HG03108 (cell line): Measurements from ENCODE around the gene MMAB.
"Not testable (repeated sequence)": the region's sequence is repeated elsewhere in the genome, so short reads cannot be mapped to it uniquely, and the experiment has no call there.

Experiments
- ATAC-seq: cut with Tn5 transposase; IDR thresholded peaks from one replicate; pipeline ENCODE4 v1.9.1; 2021; ENCODE audit warnings: moderate library complexity; ENCODE audit not compliant: unreplicated experiment

MMAB gene

DNA sequence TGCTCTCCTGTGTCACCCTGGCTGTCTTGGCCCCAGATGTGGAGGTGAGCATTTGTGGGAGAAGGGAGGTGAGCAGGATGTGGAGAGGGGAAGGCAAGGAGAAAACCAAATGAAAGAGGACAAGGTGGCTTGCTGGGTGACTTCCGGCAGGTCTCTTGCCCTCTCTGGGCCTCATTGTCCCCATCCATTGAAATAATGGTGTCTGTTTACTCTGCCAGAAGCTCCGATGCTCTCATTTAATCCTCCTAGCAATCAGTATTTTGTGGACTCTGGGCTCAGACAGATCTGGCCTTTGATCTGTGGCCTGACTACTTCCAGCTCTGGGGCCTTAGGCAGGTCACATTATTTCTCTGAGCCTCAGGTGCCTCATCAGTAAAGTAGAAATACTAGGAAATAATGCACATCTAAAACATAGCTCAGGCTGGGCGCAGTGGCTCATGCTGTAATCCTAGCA is 30.9 kb upstream of the MMAB start:
- ATAC-seq: no peak

DNA sequence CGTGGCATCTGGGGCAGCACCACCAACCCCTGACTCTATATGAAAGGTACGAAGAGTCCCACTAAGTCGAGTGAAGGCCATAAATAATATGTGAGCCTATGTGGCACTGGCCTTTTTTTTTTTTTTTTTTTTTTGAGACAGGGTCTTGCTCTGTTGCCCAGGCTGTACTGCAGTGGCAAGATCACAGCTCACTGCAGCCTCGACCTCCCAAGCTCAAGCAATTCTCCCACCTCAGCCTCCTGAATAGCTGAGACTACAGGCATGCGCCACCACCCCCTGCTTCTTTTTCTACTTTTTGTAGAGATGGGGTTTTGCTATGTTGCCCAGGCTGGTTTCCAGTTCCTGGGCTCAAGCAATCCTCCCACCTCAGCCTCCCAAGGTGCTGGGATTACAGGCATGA is 28.8 kb upstream of the MMAB start:
- not testable (repeated sequence) for ATAC-seq

- no peak for ATAC-seq
These were observed 28.3 kb upstream of the MMAB start for GRCh38 chr12:109601557-109601956.

- no peak for ATAC-seq
These were observed 27.7 kb upstream of the MMAB start for GRCh38 chr12:109600995-109601394.

DNA sequence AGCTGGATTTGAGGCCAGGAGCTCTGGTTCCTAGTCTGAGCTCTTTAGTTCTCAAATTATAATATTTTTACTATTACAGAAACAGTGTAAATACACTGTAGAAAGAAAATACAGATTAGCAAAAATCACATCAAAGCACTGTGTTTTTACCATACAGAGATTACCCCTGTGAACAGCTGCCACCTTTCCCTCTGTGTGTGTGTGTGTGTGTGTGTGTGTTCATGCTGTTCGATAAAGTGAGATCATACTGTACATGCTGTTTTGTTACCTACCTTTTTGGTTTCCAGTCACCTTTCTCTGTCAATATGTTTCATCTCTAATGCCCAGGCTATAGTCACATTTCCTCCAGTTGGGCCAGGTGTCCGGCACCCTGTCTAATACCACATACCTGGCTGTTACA is 27.2 kb upstream of the MMAB start:
- ATAC-seq: no peak

DNA sequence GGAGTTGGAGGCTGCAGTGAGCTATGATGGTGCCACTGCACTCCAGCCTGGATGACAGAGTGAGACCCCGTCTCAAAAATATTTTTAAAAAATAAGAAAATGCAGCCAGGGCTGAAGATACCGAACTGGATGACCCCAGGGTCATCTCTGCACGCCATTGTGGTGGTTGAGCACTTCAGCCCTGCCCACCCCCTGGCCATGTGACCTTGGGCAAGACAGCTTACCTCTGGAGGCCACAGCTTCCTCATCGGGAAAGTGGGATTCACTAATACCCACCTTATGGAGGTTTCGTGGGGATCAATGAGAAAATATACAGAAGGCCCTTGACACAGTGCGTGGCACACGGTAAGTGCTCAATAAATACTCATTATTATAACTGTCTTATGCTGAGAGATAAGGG is 25.8 kb upstream of the MMAB start:
- ATAC-seq: no peak

GRCh38 chr12:109598428-109598854 is 25.1 kb upstream of the MMAB start:
- no peak for ATAC-seq

- no peak for ATAC-seq
These were observed 24.6 kb upstream of the MMAB start for GRCh38 chr12:109597795-109598427.

DNA sequence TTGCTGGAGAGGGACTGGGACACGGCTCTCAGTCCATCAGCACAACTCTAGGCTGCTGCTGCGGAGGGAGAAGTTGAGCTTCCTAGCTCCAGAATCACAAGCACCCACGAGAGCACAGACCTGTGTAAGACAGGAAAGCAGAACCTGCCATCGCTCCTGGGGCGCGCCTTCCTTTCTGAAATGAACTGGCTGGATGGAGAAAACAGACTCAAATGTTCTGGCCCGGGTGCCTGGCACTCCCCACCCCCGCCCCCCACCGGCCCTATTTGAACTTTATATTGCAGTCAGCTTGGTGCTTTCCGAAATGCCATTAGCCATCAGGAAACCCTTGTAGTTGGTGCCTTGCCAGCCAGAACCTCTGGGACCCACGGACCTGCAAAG is 24.1 kb upstream of the MMAB start:
- no peak for ATAC-seq

- ATAC-seq: no peak
These were observed 23.3 kb upstream of the MMAB start for GRCh38 chr12:109596418-109597244.

DNA sequence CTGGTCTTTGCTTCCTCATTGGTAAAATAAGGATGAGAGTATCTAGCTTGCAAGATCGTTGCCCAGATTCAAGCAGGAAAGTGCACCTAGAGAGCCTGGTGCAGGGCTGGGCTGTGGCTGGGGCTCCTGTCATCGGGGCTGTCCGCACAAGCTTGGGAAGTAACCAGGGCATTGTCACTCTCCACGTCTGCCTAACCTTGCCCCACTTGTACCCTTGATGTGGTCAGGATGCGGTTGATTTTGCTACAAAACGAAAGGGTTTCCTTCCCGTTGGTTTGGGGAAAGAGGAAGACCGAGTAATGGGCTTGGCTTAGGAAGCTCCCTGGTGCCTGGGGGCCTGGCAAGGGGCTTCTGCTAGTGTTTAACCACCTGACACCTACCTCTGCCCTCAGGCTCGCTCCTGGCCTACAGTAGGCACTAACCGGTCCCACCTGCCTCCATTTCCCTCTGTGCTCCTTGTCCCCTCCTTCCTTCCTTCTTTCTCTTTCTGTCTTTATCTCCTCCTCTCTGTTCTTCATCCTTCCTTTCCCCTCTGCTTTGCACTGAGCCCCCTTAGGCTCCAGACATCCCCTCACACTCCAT is 22.1 kb upstream of the MMAB start:
- ATAC-seq: no peak

DNA sequence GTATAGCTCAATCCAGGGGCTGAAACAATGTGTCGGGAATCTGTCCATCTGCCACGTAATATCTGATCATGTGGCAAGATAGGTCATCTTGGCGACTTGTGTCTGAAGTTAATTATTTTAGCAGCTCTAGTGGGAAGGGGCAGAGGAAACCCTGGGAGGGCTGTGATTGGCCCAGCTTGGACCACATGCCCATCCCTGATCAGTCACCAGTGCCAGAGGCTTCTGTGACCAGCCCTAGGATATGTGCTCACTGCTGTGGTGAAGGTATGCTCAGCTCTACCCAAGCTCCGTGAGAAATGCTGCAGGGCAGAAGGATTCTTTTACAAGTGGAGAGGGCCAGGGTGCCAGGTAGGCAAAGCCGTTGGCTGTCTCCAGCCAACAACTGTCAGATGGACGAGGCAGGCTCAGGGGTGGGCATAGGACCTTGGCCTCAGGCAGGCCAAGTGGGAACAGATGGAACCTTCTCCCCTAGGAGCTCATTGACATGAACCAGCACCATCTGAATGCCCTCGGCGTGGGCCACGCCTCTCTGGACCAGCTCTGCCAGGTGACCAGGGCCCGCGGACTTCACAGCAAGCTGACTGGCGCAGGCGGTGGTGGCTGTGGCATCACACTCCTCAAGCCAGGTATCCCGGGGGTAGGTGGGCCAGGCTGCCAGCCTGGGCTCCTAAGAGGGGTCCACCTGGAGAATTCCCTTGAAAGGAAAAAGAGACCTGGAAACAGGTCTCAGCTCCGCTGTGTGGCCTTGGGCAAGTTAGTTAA is 21.4 kb upstream of the MMAB start:
- no peak for ATAC-seq

DNA sequence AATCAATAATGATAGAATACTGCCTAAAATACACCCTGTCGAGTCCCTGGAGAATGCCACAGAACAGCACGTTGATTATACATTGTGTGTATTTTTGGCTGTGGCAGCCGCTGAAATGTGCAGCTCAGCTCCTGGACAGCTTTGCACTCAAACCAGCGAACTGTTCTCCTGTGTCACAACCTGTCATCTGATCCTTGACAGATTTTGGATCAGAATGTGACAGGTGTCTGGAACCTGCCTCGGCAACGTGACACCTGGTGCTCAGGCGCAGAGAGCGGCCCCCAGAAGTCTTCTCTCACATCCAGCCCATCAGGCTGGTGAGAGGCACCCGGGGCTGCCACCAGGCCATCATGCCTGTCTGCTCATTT is 19.6 kb upstream of the MMAB start:
- ATAC-seq: no peak

DNA sequence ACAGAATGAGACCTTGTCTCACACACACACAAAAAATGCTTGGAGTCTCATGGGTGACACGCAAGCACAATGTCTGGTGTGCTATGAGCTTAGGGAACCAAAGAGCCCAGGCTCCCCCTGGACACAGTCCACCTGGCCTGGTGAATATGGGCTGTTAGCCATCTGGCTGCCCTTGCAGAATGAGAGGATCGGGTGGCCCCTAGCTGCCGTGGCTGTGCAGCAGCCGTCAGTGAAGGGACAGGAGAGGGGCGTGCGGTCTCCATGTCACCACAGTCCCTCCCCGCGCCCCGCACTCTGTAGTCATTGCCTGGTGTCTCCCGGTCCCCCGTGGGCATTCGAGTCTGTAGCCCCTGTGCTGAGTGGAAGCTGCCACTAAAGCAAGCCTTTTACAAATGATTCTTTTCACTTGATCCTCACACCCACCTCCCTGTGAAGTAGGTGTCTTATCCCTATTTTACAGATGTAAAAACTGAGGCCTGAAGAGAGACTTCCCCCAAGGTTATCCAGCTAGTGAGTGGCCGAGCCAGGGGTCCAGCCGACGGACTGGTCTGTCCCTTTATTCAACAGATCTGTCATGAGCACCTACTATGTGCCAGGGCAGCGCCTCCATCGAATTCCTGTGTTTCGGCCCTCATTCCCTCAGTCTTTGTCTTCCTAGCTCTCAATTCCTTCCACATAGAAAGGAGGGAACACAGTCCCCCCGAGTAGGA is 19.0 kb upstream of the MMAB start:
- no peak for ATAC-seq

- ATAC-seq: no peak
These were observed 17.7 kb upstream of the MMAB start for GRCh38 chr12:109591041-109591440.

- no peak for ATAC-seq
These were observed 17.3 kb upstream of the MMAB start for GRCh38 chr12:109590566-109590965.

DNA sequence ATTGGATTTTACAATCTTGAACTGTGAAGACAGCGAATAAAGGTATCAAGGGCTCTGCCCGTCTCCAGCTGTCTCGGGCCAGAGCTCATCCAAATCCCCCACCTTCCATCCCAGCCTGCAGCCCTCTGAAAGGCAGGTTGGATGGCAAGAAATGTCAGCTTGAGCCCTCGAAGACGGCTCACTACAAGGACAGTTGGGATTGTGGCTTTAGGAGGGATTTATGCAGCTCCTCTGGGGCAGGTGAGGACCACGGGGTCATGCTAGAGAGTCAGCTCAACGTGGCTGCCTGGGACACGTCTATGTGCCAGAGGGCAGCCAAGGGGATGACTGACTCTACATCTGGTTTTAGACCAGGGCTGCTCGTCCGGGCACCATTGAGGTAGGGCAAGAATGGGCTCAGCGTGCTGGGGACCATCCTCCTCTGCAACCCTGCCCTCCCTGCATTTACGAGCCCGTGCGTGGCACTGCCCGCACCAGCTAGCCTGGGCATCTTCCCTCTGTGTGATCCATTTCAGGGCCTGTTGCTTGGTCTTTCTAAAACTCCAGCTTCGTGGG is 16.5 kb upstream of the MMAB start:
- ATAC-seq: no peak

DNA sequence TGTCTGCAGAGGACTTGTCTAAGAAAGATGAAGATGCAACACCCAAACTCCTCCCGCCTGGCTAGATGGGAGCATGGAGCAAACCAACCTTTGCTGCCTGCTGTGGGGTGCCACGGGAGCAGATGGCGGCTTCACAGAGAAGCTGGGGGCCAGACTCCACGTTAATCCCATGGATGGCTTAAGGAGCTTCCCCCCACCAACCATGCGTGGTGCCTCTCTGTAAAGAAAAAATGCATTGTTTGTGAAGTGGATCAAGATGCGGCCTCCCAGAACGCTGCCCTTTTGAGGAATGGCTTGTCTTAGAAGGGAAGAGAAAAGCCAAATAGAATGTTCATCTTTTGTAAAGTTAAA is 15.9 kb upstream of the MMAB start:
- ATAC-seq: no peak

- no peak for ATAC-seq
These were observed 15.3 kb upstream of the MMAB start for GRCh38 chr12:109588461-109589239.

- no peak for ATAC-seq
These were observed 14.6 kb upstream of the MMAB start for GRCh38 chr12:109587921-109588320.
